ENCODE data around the gene PLSCR3. TPM values are rescaled to one million over a fixed set of nuclear protein-coding genes. Genes with fewer than 3 reads are reported as not detected.
A peak's percentile ranks its signal among the peaks of the same experiment; 100 is the strongest.

Gene PLSCR3
- total RNA-seq, 1 donor from 2014 or later, result 68.4 TPM

- peak overlapping the region; percentile 94 for H3K4me3 Mint-ChIP-seq
- H3K4me1 Mint-ChIP-seq, result peaks cover 62% of the 10 kb centered on the region
- no peaks in the 10 kb centered on the region for H3K9me3 Mint-ChIP-seq
- peaks cover 39% of the 10 kb centered on the region for H3K27me3 Mint-ChIP-seq (ENCODE audit: low read depth)
- H3K27ac Mint-ChIP-seq, result peak overlapping the region; percentile 95
- no peaks in the 10 kb centered on the region for H3K36me3 Mint-ChIP-seq
- DNase-seq (ENCODE audit: low spot score in 2 of 2, unreplicated experiment in 2 of 2), result peak in 1 of 2 experiments; percentile 79
- TF ChIP-seq CTCF (IDR thresholded peaks at IDR 0.05; ENCODE audit: unreplicated experiment), result no peak
Observed at GRCh38 chr17:7440113-7440833, 45.9 kb upstream of the PLSCR3 start.

GRCh38 chr17:7439462-7440112 lies 45.3 kb upstream of the PLSCR3 start, which contains the start of gene FGF11:
Gene FGF11, plus strand, starts transcription at chr17:7439512. Its CDS starts 109 bp downstream, at chr17:7439621.
- peaks cover 38% of the 10 kb centered on the region for H3K27me3 Mint-ChIP-seq (ENCODE audit: low read depth)
- H3K27ac Mint-ChIP-seq, result peak within 1 kb of the TSS; percentile 95
- no peaks in the 10 kb centered on the region for H3K9me3 Mint-ChIP-seq
- H3K4me1 Mint-ChIP-seq, result peaks cover 56% of the 10 kb centered on the region
- DNase-seq (ENCODE audit: low spot score in 2 of 2, unreplicated experiment in 2 of 2), result peak in 1 of 2 experiments; percentile 48
- H3K4me3 Mint-ChIP-seq, result peak within 1 kb of the TSS; percentile 94
- TF ChIP-seq CTCF (IDR thresholded peaks at IDR 0.05; ENCODE audit: unreplicated experiment), result no peak
- no peaks in the 10 kb centered on the region for H3K36me3 Mint-ChIP-seq

GRCh38 chr17:7438656-7439460 lies 44.5 kb upstream of the PLSCR3 start:
- peak overlapping the region; percentile 66 for H3K27ac Mint-ChIP-seq
- H3K4me1 Mint-ChIP-seq, result peaks cover 51% of the 10 kb centered on the region
- H3K9me3 Mint-ChIP-seq, result no peaks in the 10 kb centered on the region
- peak overlapping the region; percentile 83 for H3K4me3 Mint-ChIP-seq
- H3K36me3 Mint-ChIP-seq, result no peaks in the 10 kb centered on the region
- no peak for TF ChIP-seq CTCF (IDR thresholded peaks at IDR 0.05; ENCODE audit: unreplicated experiment)
- H3K27me3 Mint-ChIP-seq (ENCODE audit: low read depth), result peaks cover 38% of the 10 kb centered on the region
- DNase-seq (ENCODE audit: low spot score in 2 of 2, unreplicated experiment in 2 of 2), result no peak

GRCh38 chr17:7437950-7438614 lies 43.8 kb upstream of the PLSCR3 start:
- TF ChIP-seq CTCF (IDR thresholded peaks at IDR 0.05; ENCODE audit: unreplicated experiment), result no peak
- H3K27me3 Mint-ChIP-seq (ENCODE audit: low read depth), result peaks cover 38% of the 10 kb centered on the region
- peaks cover 48% of the 10 kb centered on the region for H3K4me1 Mint-ChIP-seq
- peak overlapping the region; percentile 83 for H3K4me3 Mint-ChIP-seq
- no peaks in the 10 kb centered on the region for H3K9me3 Mint-ChIP-seq
- peak in 1 of 2 experiments; percentile 83 for DNase-seq (ENCODE audit: low spot score in 2 of 2, unreplicated experiment in 2 of 2)
- peak overlapping the region; percentile 90 for H3K27ac Mint-ChIP-seq
- no peaks in the 10 kb centered on the region for H3K36me3 Mint-ChIP-seq

- Mint-ChIP-seq H3K9me3 (no peaks in the 10 kb centered on the region), H3K27me3 (ENCODE audit: low read depth) (peaks cover 38% of the 10 kb centered on the region), H3K27ac (peak overlapping the region; percentile 90), H3K4me1 (peaks cover 47% of the 10 kb centered on the region), H3K4me3 (peak overlapping the region; percentile 83), H3K36me3 (no peaks in the 10 kb centered on the region)
- TF ChIP-seq CTCF (IDR thresholded peaks at IDR 0.05; ENCODE audit: unreplicated experiment), result no peak
- no peak for DNase-seq (ENCODE audit: low spot score in 2 of 2, unreplicated experiment in 2 of 2)
Observed at GRCh38 chr17:7437369-7437863, 43.1 kb upstream of the PLSCR3 start.
